ENCODE measurements around the gene SRD5A3. TPM values are rescaled to one million over a fixed set of nuclear protein-coding genes. Genes with fewer than 3 reads are reported as not detected.

Gene SRD5A3
- total RNA-seq, 2 donors from 2014 or later: 6.6 to 14.8 TPM

GRCh38 chr4:55343887-55344286 is 2.2 kb upstream of the SRD5A3 start:
- Histone ChIP-seq H3K4me3 (no peak overlapping the region), H3K27me3 (replicated peaks; ENCODE audit: insufficient read depth) (no peaks in the 10 kb centered on the region), H3K4me1 (replicated peaks) (peaks cover 5% of the 10 kb centered on the region), H3K36me3 (no peaks in the 10 kb centered on the region), H3K9me3 (no peaks in the 10 kb centered on the region), H3K27ac (no peak overlapping the region)
- TF ChIP-seq POLR2A (IDR thresholded peaks at IDR 0.05): no peak
- no peak for TF ChIP-seq POLR2AphosphoS5 (IDR thresholded peaks at IDR 0.05)
- TF ChIP-seq, protein P1, sequence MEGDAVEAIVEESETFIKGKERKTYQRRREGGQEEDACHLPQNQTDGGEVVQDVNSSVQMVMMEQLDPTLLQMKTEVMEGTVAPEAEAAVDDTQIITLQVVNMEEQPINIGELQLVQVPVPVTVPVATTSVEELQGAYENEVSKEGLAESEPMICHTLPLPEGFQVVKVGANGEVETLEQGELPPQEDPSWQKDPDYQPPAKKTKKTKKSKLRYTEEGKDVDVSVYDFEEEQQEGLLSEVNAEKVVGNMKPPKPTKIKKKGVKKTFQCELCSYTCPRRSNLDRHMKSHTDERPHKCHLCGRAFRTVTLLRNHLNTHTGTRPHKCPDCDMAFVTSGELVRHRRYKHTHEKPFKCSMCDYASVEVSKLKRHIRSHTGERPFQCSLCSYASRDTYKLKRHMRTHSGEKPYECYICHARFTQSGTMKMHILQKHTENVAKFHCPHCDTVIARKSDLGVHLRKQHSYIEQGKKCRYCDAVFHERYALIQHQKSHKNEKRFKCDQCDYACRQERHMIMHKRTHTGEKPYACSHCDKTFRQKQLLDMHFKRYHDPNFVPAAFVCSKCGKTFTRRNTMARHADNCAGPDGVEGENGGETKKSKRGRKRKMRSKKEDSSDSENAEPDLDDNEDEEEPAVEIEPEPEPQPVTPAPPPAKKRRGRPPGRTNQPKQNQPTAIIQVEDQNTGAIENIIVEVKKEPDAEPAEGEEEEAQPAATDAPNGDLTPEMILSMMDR (IDR thresholded peaks at IDR 0.05): no peak
- WGBS: 89% methylated on average over 7 of the region's 7 CpGs
- intact Hi-C loops (cut with DNase I): loop anchor here (10.0 kb wide), 2 partner anchors 101 to 511 kb away; partner anchors contain the start of gene EXOC1
- no peak for DNase-seq (ENCODE audit: low spot score)

DNA sequence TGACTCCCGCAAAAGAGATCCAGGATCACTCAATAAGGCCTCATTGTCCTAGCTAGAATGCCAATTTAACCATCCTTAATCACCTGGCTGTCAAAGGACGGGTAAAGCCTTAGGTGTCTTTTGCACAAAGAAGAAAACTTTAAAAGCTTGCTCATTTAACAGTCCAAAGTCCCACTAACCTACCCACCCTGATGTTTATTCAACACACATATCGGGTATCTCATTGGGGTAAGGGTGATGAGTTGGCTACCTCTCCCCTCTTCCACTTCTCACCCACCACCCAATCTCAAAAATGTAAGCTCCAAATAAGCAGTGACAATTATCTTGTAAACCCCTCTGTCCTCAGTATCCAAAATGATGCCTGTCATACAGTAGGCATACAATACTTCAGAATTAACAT is 988 bp upstream of the SRD5A3 start:
- WGBS: 82% methylated on average over 3 of the region's 3 CpGs
- Histone ChIP-seq H3K27ac (no peak overlapping the region), H3K4me3 (no peak overlapping the region), H3K27me3 (replicated peaks; ENCODE audit: insufficient read depth) (no peaks in the 10 kb centered on the region), H3K36me3 (no peaks in the 10 kb centered on the region), H3K4me1 (replicated peaks) (peaks cover 5% of the 10 kb centered on the region), H3K9me3 (no peaks in the 10 kb centered on the region)
- DNase-seq (ENCODE audit: low spot score): no peak
- TF ChIP-seq POLR2AphosphoS5 (IDR thresholded peaks at IDR 0.05) (no peak), POLR2A (IDR thresholded peaks at IDR 0.05) (no peak)
- TF ChIP-seq, protein P1 (IDR thresholded peaks at IDR 0.05): no peak
- intact Hi-C loops (cut with DNase I): loop anchor here (10.0 kb wide), 2 partner anchors 100 to 510 kb away; partner anchors contain the start of gene EXOC1

DNA sequence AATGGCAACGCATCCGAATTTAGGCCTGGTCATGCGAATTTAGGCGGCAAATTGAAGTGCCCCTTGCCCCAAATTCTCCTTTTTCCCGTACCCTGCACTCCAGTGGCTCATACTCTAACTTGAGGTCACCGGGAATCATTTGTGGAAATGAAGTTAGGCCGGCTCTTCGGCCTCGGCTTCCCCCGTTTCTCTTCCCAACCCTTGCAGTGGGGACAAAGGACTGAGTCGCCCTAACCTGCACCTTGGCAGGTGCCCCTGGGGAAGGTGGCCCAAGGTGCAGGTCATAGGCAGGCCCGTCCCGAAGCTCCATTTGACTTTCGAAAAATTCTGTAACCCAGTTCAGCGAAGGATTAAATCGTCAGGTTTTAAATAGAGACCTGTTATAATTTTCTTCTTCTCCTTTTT is 811 bp downstream of the SRD5A3 start:
- no peaks in the 10 kb centered on the region for H3K9me3 ChIP-seq
- DNase-seq (ENCODE audit: low spot score): no peak
- peaks cover 5% of the 10 kb centered on the region for H3K4me1 ChIP-seq (replicated peaks)
- H3K4me3 ChIP-seq: peak overlapping the region; percentile 69 to 74
- peak overlapping the region; percentile 93 for H3K27ac ChIP-seq
- no peaks in the 10 kb centered on the region for H3K36me3 ChIP-seq
- 44% methylated on average over 16 of the region's 16 CpGs for WGBS
- no peaks in the 10 kb centered on the region for H3K27me3 ChIP-seq (replicated peaks; ENCODE audit: insufficient read depth)
- TF ChIP-seq POLR2AphosphoS5 (IDR thresholded peaks at IDR 0.05) (no peak), POLR2A (IDR thresholded peaks at IDR 0.05) (no peak)
- TF ChIP-seq, protein P1 (IDR thresholded peaks at IDR 0.05): no peak
- intact Hi-C loops (cut with DNase I): loop anchor here (1.0 to 10.0 kb wide), 4 partner anchors 49 to 508 kb away; partner anchors contain the start of genes CLOCK and EXOC1

- WGBS: 93% methylated on average over 3 of the region's 3 CpGs
- H3K27ac ChIP-seq: peak overlapping the region in 1 of 2 donors; percentile 93
- intact Hi-C loops (cut with DNase I): loop anchor here (2.0 to 10.0 kb wide), 3 partner anchors 97 to 507 kb away; partner anchors contain the start of genes CLOCK and EXOC1
Observed at GRCh38 chr4:55347610-55348228, 1.7 kb downstream of the SRD5A3 start.

More at GRCh38 chr4:55347610-55348228, 1.7 kb downstream of the SRD5A3 start:
- DNase-seq (ENCODE audit: low spot score): no peak
- Histone ChIP-seq H3K4me3 (no peak overlapping the region), H3K9me3 (no peaks in the 10 kb centered on the region), H3K27me3 (replicated peaks; ENCODE audit: insufficient read depth) (no peaks in the 10 kb centered on the region), H3K4me1 (replicated peaks) (peaks cover 5% of the 10 kb centered on the region), H3K36me3 (no peaks in the 10 kb centered on the region)
- TF ChIP-seq POLR2AphosphoS5 (IDR thresholded peaks at IDR 0.05): no peak
- TF ChIP-seq, protein P1 (IDR thresholded peaks at IDR 0.05): no peak
- no peak for TF ChIP-seq POLR2A (IDR thresholded peaks at IDR 0.05)
